Loucy (cell line): ENCODE measurements around the gene HLX.

Experiments used
- H2AFZ ChIP-seq: fragments of 200-600 bp; sonication (generic); 2 replicates; pipeline ENCODE4 v1.6.0; 2016; ENCODE audit warnings: antibody characterized with exemption, mild to moderate bottlenecking, low read length, moderate library complexity
- H3F3A ChIP-seq: fragments of 200-600 bp; 2 replicates; pipeline ENCODE4 v1.6.0; 2016; ENCODE audit warnings: antibody characterized with exemption, low read depth, mild to moderate bottlenecking
- H3K27me3 ChIP-seq: fragments of 200-600 bp; sonication (generic); 2 replicates; pipeline ENCODE4 v1.6.1; 2014; ENCODE audit warnings: low read length, mild to moderate bottlenecking; ENCODE audit not compliant: insufficient read depth, poor library complexity, severe bottlenecking
- H3K36me3 ChIP-seq: fragments of 200-600 bp; sonication (generic); 2 replicates; pipeline ENCODE4 v1.6.1; 2016; ENCODE audit warnings: low read length; ENCODE audit not compliant: insufficient read depth
- H3K4me1 ChIP-seq: fragments of 200-600 bp; sonication (generic); 2 replicates; pipeline ENCODE4 v1.5.1; 2014; ENCODE audit warnings: low read length, mild to moderate bottlenecking; ENCODE audit not compliant: insufficient read depth, poor library complexity, severe bottlenecking
- H3K4me2 ChIP-seq: fragments of 200-600 bp; sonication (generic); 2 replicates; pipeline ENCODE4 v1.6.0; 2014; ENCODE audit warnings: antibody characterized with exemption, low read length, low read depth, mild to moderate bottlenecking; ENCODE audit not compliant: poor library complexity, severe bottlenecking
- H3K4me3 ChIP-seq: fragments of 200-600 bp; sonication (generic); 2 replicates; pipeline ENCODE4 v1.5.1; 2014; ENCODE audit warnings: low read length, mild to moderate bottlenecking, mixed read lengths; ENCODE audit not compliant: poor library complexity, severe bottlenecking
- H3K79me2 ChIP-seq: fragments of 200-600 bp; sonication (generic); 2 replicates; pipeline ENCODE4 v1.6.1; 2014; ENCODE audit warnings: low read length; ENCODE audit not compliant: insufficient read depth
- H3K9ac ChIP-seq: fragments of 200-600 bp; sonication (generic); 2 replicates; pipeline ENCODE4 v1.6.0; 2014; ENCODE audit warnings: mild to moderate bottlenecking, low read depth, low read length, moderate library complexity; ENCODE audit not compliant: poor library complexity, severe bottlenecking
- H3K9me2 ChIP-seq: fragments of 200-600 bp; sonication (generic); replicated peaks from 2 replicates; pipeline ENCODE4 v1.6.1; 2016; ENCODE audit warnings: low read depth, low read length, mixed read lengths
- H3K9me3 ChIP-seq: fragments of 200-600 bp; sonication (generic); 2 replicates; pipeline ENCODE4 v1.6.1; 2014; ENCODE audit warnings: mild to moderate bottlenecking, antibody characterized with exemption, low read length, low read depth; ENCODE audit not compliant: insufficient read depth
- H4K20me1 ChIP-seq: fragments of 200-600 bp; sonication (generic); 2 replicates; pipeline ENCODE4 v1.6.0; 2014; ENCODE audit warnings: antibody characterized with exemption, low read length, mild to moderate bottlenecking; ENCODE audit not compliant: insufficient read depth, poor library complexity, severe bottlenecking
- CTCF ChIP-seq: fragments of 200-600 bp; sonication (generic); conservative IDR thresholded peaks from 2 replicates; pipeline ENCODE4 v1.5.1; 2014; ENCODE audit warnings: mild to moderate bottlenecking, antibody characterized with exemption, low read length
- EZH2phosphoT487 ChIP-seq: fragments of 200-600 bp; IDR thresholded peaks from 2 replicates; pipeline ENCODE4 v1.6.1; 2018; ENCODE audit warnings: antibody characterized with exemption, mild to moderate bottlenecking, moderate library complexity, borderline replicate concordance

HLX gene

GRCh38 chr1:220838578-220838977 is 40.7 kb upstream of the HLX start:
- Histone ChIP-seq H3F3A (no peaks in the 10 kb centered on the region), H4K20me1 (no peaks in the 10 kb centered on the region), H3K36me3 (no peaks in the 10 kb centered on the region), H3K79me2 (no peaks in the 10 kb centered on the region), H3K9me2 (no peaks in the 10 kb centered on the region), H2AFZ (no peak overlapping the region), H3K4me2 (no peak overlapping the region), H3K27me3 (no peaks in the 10 kb centered on the region), H3K4me1 (no peaks in the 10 kb centered on the region), H3K4me3 (no peak overlapping the region), H3K9ac (no peak overlapping the region), H3K9me3 (no peaks in the 10 kb centered on the region)
- TF ChIP-seq EZH2phosphoT487: no peak
- no peak for TF ChIP-seq CTCF

- Histone ChIP-seq H3K4me3 (no peak overlapping the region), H3K9ac (no peak overlapping the region), H3K79me2 (no peaks in the 10 kb centered on the region), H3F3A (no peaks in the 10 kb centered on the region), H4K20me1 (no peaks in the 10 kb centered on the region), H3K9me2 (no peaks in the 10 kb centered on the region), H3K4me1 (no peaks in the 10 kb centered on the region), H3K4me2 (no peak overlapping the region), H2AFZ (no peak overlapping the region), H3K9me3 (no peaks in the 10 kb centered on the region), H3K36me3 (no peaks in the 10 kb centered on the region), H3K27me3 (no peaks in the 10 kb centered on the region)
- TF ChIP-seq CTCF: no peak
- no peak for TF ChIP-seq EZH2phosphoT487
Observed at GRCh38 chr1:220839474-220839873, 39.8 kb upstream of the HLX start.

GRCh38 chr1:220841293-220841692 is 38.0 kb upstream of the HLX start:
- no peak overlapping the region for H3K9ac ChIP-seq
- H2AFZ ChIP-seq: no peak overlapping the region
- H3F3A ChIP-seq: no peaks in the 10 kb centered on the region
- TF ChIP-seq CTCF (no peak), EZH2phosphoT487 (no peak)
- no peaks in the 10 kb centered on the region for H3K9me2 ChIP-seq
- no peak overlapping the region for H3K4me3 ChIP-seq
- H3K36me3 ChIP-seq: no peaks in the 10 kb centered on the region
- no peaks in the 10 kb centered on the region for H3K27me3 ChIP-seq
- no peaks in the 10 kb centered on the region for H3K4me1 ChIP-seq
- H3K79me2 ChIP-seq: no peaks in the 10 kb centered on the region
- H3K4me2 ChIP-seq: no peak overlapping the region
- no peaks in the 10 kb centered on the region for H3K9me3 ChIP-seq
- no peaks in the 10 kb centered on the region for H4K20me1 ChIP-seq
